ENCODE measurements around the gene TEF. TPM values are rescaled to one million over a fixed set of nuclear protein-coding genes. Genes with fewer than 3 reads are reported as not detected.

TEF gene
- total RNA-seq, 1 donor: 17.4 TPM

DNA sequence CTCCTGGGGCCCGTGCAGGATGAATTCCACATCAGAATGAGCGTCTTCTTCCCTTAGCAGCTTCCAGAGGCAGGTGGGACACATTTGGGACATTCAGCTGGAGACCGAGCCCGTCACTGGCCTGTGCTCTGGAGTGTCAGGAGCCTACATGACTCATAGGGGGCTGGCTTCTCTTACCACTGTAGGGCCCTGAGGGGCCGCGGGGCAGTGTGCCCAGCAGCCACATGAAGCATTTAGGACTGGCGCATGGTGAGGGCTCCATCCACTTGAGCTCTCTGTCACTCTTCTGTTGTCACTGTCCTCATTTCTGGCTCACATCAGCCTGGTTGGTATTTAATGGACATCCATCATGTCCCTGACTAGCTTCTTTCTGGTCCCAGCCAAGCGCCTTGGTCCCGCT lies 38.0 kb upstream of the TEF start:
- Histone ChIP-seq H3K36me3 (ENCODE audit: insufficient read depth, low read length) (peaks cover 61% of the 10 kb centered on the region), H3K27ac (ENCODE audit: low read depth, low read length) (no peak overlapping the region), H4K20me1 (ENCODE audit: insufficient read depth, low read length) (peaks cover 7% of the 10 kb centered on the region), H3K4me2 (ENCODE audit: insufficient read depth, low read length) (no peak overlapping the region), H3K4me3 (ENCODE audit: insufficient read depth, low read length) (no peak overlapping the region), H3K79me2 (ENCODE audit: insufficient read depth, low read length) (no peaks in the 10 kb centered on the region), H2AFZ (ENCODE audit: low read length) (no peak overlapping the region), H3K4me1 (ENCODE audit: insufficient read depth, low read length) (no peaks in the 10 kb centered on the region), H3K27me3 (ENCODE audit: insufficient read depth, low read length) (no peaks in the 10 kb centered on the region), H3K9me3 (ENCODE audit: low read depth, low read length) (no peaks in the 10 kb centered on the region)
- peak; percentile 68 for DNase-seq (ENCODE audit: insufficient read length, low spot score, missing footprints)
- TF ChIP-seq, protein P1, sequence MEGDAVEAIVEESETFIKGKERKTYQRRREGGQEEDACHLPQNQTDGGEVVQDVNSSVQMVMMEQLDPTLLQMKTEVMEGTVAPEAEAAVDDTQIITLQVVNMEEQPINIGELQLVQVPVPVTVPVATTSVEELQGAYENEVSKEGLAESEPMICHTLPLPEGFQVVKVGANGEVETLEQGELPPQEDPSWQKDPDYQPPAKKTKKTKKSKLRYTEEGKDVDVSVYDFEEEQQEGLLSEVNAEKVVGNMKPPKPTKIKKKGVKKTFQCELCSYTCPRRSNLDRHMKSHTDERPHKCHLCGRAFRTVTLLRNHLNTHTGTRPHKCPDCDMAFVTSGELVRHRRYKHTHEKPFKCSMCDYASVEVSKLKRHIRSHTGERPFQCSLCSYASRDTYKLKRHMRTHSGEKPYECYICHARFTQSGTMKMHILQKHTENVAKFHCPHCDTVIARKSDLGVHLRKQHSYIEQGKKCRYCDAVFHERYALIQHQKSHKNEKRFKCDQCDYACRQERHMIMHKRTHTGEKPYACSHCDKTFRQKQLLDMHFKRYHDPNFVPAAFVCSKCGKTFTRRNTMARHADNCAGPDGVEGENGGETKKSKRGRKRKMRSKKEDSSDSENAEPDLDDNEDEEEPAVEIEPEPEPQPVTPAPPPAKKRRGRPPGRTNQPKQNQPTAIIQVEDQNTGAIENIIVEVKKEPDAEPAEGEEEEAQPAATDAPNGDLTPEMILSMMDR (IDR thresholded peaks at IDR 0.05; ENCODE audit: extremely low read depth, low read depth, low read length): no peak

DNA sequence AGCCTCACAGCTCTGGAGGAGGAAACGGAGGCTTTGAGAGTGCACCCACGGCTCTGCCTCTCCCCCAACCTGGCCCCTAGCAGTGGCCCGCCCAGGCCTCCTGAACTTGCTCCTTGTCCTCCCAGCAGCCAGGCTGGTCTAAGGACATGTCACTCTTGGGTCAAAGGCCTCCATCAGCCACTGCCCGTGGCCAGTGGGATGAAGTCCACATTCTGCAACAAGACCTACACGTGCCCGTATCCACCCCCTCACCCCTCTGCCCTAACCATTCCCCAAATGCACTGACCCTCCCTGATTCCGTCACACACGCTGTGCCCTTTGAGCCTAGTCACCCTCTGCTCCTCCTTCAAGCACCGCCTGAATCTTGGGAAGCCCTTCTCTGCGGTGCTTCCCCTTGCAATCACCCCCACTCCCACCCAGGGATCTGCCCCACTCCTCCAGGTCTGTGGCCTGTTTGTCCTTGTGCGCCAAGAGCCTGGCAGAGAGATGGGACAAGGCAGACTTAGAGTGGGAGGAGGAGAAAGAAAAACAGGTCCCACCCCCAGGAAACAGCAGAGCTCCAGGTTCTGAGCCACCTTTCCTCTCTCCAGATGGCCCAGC lies 37.5 kb upstream of the TEF start:
- peak; percentile 76 for DNase-seq (ENCODE audit: insufficient read length, low spot score, missing footprints)
- peaks cover 7% of the 10 kb centered on the region for H4K20me1 ChIP-seq (ENCODE audit: insufficient read depth, low read length)
- H3K4me3 ChIP-seq (ENCODE audit: insufficient read depth, low read length): no peak overlapping the region
- no peaks in the 10 kb centered on the region for H3K79me2 ChIP-seq (ENCODE audit: insufficient read depth, low read length)
- peaks cover 61% of the 10 kb centered on the region for H3K36me3 ChIP-seq (ENCODE audit: insufficient read depth, low read length)
- TF ChIP-seq, protein P1 (IDR thresholded peaks at IDR 0.05; ENCODE audit: extremely low read depth, low read depth, low read length): no peak
- no peaks in the 10 kb centered on the region for H3K27me3 ChIP-seq (ENCODE audit: insufficient read depth, low read length)
- H2AFZ ChIP-seq (ENCODE audit: low read length): no peak overlapping the region
- H3K4me1 ChIP-seq (ENCODE audit: insufficient read depth, low read length): no peaks in the 10 kb centered on the region
- H3K9me3 ChIP-seq (ENCODE audit: low read depth, low read length): no peaks in the 10 kb centered on the region
- H3K27ac ChIP-seq (ENCODE audit: low read depth, low read length): no peak overlapping the region
- H3K4me2 ChIP-seq (ENCODE audit: insufficient read depth, low read length): no peak overlapping the region

DNA sequence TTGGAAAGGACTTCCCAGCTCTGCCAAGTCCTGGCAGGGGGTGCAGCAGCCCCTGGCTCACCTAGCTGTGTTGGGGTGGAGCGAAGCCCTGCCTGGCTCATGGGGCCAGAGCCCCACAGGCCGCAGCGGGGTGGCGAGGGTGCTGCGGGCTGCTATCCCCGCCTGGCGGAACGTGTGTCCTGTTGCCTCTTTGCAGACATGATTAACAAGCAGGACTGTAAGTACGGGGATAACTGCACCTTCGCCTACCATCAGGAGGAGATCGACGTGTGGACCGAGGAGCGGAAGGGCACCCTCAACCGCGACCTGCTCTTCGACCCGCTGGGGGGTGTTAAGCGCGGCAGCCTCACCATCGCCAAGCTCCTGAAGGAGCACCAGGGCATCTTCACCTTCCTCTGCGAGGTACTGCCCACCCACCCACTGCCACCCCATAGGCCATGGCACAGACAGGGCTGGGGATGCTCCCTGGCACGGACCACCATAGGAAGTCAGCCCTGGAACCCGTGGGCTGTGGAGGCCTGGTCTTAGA lies 35.9 kb upstream of the TEF start:
- H3K27me3 ChIP-seq (ENCODE audit: insufficient read depth, low read length): no peaks in the 10 kb centered on the region
- peak; percentile 63 for DNase-seq (ENCODE audit: insufficient read length, low spot score, missing footprints)
- H3K4me2 ChIP-seq (ENCODE audit: insufficient read depth, low read length): no peak overlapping the region
- no peak overlapping the region for H3K4me3 ChIP-seq (ENCODE audit: insufficient read depth, low read length)
- H3K79me2 ChIP-seq (ENCODE audit: insufficient read depth, low read length): no peaks in the 10 kb centered on the region
- no peak overlapping the region for H2AFZ ChIP-seq (ENCODE audit: low read length)
- peaks cover 7% of the 10 kb centered on the region for H3K4me1 ChIP-seq (ENCODE audit: insufficient read depth, low read length)
- no peaks in the 10 kb centered on the region for H3K9me3 ChIP-seq (ENCODE audit: low read depth, low read length)
- H4K20me1 ChIP-seq (ENCODE audit: insufficient read depth, low read length): peaks cover 9% of the 10 kb centered on the region
- H3K27ac ChIP-seq (ENCODE audit: low read depth, low read length): no peak overlapping the region
- TF ChIP-seq, protein P1 (IDR thresholded peaks at IDR 0.05; ENCODE audit: extremely low read depth, low read depth, low read length): no peak
- H3K36me3 ChIP-seq (ENCODE audit: insufficient read depth, low read length): peaks cover 59% of the 10 kb centered on the region

DNA sequence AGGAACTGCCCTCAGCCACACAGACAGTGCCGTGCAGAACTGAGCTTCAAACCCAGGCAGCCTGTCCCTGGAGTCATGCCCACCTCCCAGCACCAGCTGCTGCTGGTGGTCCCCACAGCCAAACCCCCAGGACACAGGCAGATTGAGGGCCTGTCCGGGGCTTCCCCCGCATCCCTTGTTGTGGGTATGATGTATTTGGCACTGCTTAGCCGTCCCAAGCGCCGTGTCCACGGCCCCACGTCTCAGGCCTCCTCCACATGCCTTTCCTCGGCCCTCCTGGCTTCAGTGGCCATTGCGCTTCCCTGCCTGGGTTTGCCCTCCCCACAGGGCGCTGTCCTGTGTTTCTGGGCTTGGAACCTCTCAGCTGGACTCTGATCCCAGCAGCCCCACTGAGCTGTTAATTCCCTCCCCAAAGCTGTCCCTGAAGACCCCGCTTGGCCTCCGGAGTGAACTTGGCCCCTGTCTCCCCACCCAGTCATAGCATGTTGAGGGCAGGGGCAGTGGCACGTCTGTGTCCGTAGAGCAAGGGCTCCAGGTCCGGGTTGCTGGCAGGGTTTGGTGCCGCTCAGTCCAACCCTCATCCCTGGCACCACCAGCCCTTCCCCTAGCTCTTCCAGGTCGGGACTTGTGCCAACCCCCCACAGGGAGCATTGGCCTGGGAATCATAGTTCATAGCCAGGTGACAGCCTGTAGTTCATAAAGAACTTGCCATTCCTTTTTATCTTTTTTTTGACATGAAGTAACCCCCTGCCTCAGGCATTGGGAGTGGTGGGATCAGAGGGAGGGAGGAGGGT lies 34.5 kb upstream of the TEF start:
- no peak overlapping the region for H3K4me2 ChIP-seq (ENCODE audit: insufficient read depth, low read length)
- H4K20me1 ChIP-seq (ENCODE audit: insufficient read depth, low read length): peaks cover 8% of the 10 kb centered on the region
- no peaks in the 10 kb centered on the region for H3K79me2 ChIP-seq (ENCODE audit: insufficient read depth, low read length)
- H3K4me3 ChIP-seq (ENCODE audit: insufficient read depth, low read length): no peak overlapping the region
- H3K27me3 ChIP-seq (ENCODE audit: insufficient read depth, low read length): no peaks in the 10 kb centered on the region
- H3K4me1 ChIP-seq (ENCODE audit: insufficient read depth, low read length): peaks cover 7% of the 10 kb centered on the region
- H3K9me3 ChIP-seq (ENCODE audit: low read depth, low read length): no peaks in the 10 kb centered on the region
- H3K36me3 ChIP-seq (ENCODE audit: insufficient read depth, low read length): peaks cover 66% of the 10 kb centered on the region
- peak; percentile 80 for DNase-seq (ENCODE audit: insufficient read length, low spot score, missing footprints)
- no peak overlapping the region for H2AFZ ChIP-seq (ENCODE audit: low read length)
- TF ChIP-seq, protein P1 (IDR thresholded peaks at IDR 0.05; ENCODE audit: extremely low read depth, low read depth, low read length): no peak
- no peak overlapping the region for H3K27ac ChIP-seq (ENCODE audit: low read depth, low read length)
